PC-9 (cell line): ENCODE results near the gene GP1BB. TPM values are rescaled to one million over a fixed set of nuclear protein-coding genes. Genes with fewer than 3 reads are reported as not detected.
A peak's percentile ranks its signal among the peaks of the same experiment; 100 is the strongest.

Experiments used
- Bru-seq: library from RNA; stranded (reverse); fragments of 400-500 nt; gene quantifications from one replicate; lab custom pipeline; 2021; lab: Mats Ljungman, UMichigan
- BruChase-seq, 2 experiments: library from RNA; stranded (reverse); fragments of 400-500 nt; gene quantifications; one replicate each; lab custom pipeline; 2021; lab: Mats Ljungman, UMichigan
- BruUV-seq: library from RNA; stranded (reverse); fragments of 400-500 nt; replicated peaks from 2 replicates; lab custom pipeline; 2021; lab: Mats Ljungman, UMichigan
- CTCF ChIA-PET: fragments of 300-600 bp; sonication (Branson Sonifier 250); formaldehyde crosslinking; loops from one replicate; lab custom pipeline; 2022; ENCODE audit warnings: antibody characterized with exemption; lab: Charles Lee
- POLR2A ChIA-PET: fragments of 300-600 bp; sonication (Branson Sonifier 250); formaldehyde crosslinking; loops from one replicate; lab custom pipeline; 2022; ENCODE audit warnings: antibody characterized with exemption; ENCODE audit not compliant: unreplicated experiment; lab: Charles Lee
- DNase-seq, 2 experiments: peaks; one replicate each; pipeline versions ENCODE4 v3.0.0 to v3.0.0-alpha.2; 2015 to 2022; ENCODE audit warnings: mixed read lengths in 1 of 2
- H2AFZ ChIP-seq: fragments of 200-600 bp; sonication (generic); 2 replicates; pipeline ENCODE4 v1.8.1; 2017; ENCODE audit warnings: antibody characterized with exemption
- H3F3A ChIP-seq: fragments of 200-600 bp; sonication (generic); 2 replicates; pipeline ENCODE4 v1.8.1; 2017; ENCODE audit warnings: antibody characterized with exemption, mild to moderate bottlenecking, low read depth; ENCODE audit not compliant: insufficient read depth
- H3K27ac ChIP-seq: fragments of 200-600 bp; sonication (generic); 2 replicates; pipeline ENCODE4 v1.6.1; 2016; ENCODE audit warnings: mixed run types
- H3K27me3 ChIP-seq: fragments of 200-600 bp; sonication (generic); 2 replicates; pipeline ENCODE4 v1.6.1; 2016; ENCODE audit warnings: low read depth, mixed run types; ENCODE audit not compliant: insufficient read depth
- H3K36me3 ChIP-seq: fragments of 200-600 bp; sonication (generic); 2 replicates; pipeline ENCODE4 v1.6.1; 2016; ENCODE audit warnings: low read depth, mixed run types
- H3K4me1 ChIP-seq: fragments of 200-600 bp; sonication (generic); replicated peaks from 2 replicates; pipeline ENCODE4 v1.6.1; 2016; ENCODE audit warnings: mixed run types; ENCODE audit not compliant: insufficient read depth
- H3K4me2 ChIP-seq: fragments of 200-600 bp; sonication (generic); 2 replicates; pipeline ENCODE4 v1.6.1; 2017; ENCODE audit warnings: mixed run types
- H3K4me3 ChIP-seq: fragments of 200-600 bp; sonication (generic); 2 replicates; pipeline ENCODE4 v1.6.1; 2016; ENCODE audit warnings: mixed run types
- H3K79me2 ChIP-seq: fragments of 200-600 bp; sonication (generic); 2 replicates; pipeline ENCODE4 v1.6.1; 2017; ENCODE audit warnings: low read depth, mixed run types
- H3K9me2 ChIP-seq: fragments of 200-600 bp; sonication (generic); 2 replicates; pipeline ENCODE4 v1.8.1; 2017; ENCODE audit warnings: mild to moderate bottlenecking; ENCODE audit not compliant: insufficient read depth
- H3K9me3 ChIP-seq: fragments of 200-600 bp; sonication (generic); 2 replicates; pipeline ENCODE4 v1.8.1; 2016; ENCODE audit warnings: low read depth; ENCODE audit not compliant: insufficient read depth
- H4K20me1 ChIP-seq: fragments of 200-600 bp; sonication (generic); 2 replicates; pipeline ENCODE4 v1.8.1; 2017; ENCODE audit not compliant: insufficient read depth
- CTCF ChIP-seq: fragments of 200-600 bp; sonication (generic); conservative IDR thresholded peaks from 2 replicates; pipeline ENCODE4 v1.6.1; 2017; ENCODE audit warnings: mixed run types, antibody characterized with exemption, mild to moderate bottlenecking, moderate library complexity
- EZH2 ChIP-seq: fragments of 200-600 bp; sonication (generic); IDR thresholded peaks from 2 replicates; pipeline ENCODE4 v1.8.0; 2017; ENCODE audit warnings: antibody characterized with exemption, low read depth
- intact Hi-C: fragments of 100-400 bp; cut with micrococcal nuclease; formaldehyde crosslinking; loops from one replicate; pipeline ENCODE4 v1.10.0; 2022; ENCODE audit not compliant: unreplicated experiment
- long read RNA-seq: library from polyadenylated mRNA; stranded (forward); transcript quantifications from one replicate; pipeline ENCODE4 v2.0.0, GENCODE V29; 2022
- total RNA-seq: library from RNA; stranded (reverse); gene quantifications from 2 replicates; pipeline ENCODE4 v1.2.3, GENCODE V29; 2021

The GP1BB gene
- total RNA-seq (0.35 and 2.0 TPM in 2 replicates), Bru-seq, nascent RNA (percentile 33 among the genes with signal in this experiment), BruChase-seq, experiment 1, labeled RNA remaining after a 2-hour chase (percentile 39 among the genes with signal in this experiment), BruChase-seq, experiment 2, labeled RNA remaining after a 6-hour chase (percentile 43 among the genes with signal in this experiment)
- long read RNA-seq, partial matches to known transcripts = 1 of 2 reads
- long read RNA-seq, other reads (novel, unspliced or antisense) = 0 of 2 reads

- Histone ChIP-seq H3K4me2 (peak within 1 kb of the TSS; percentile 51), H3F3A (no peaks in the 10 kb centered on the region), H3K27me3 (0 out of 2 replicates have a peak, but pooled peaks cover 3% of the 10 kb centered on the region), H3K9me2 (no peaks in the 10 kb centered on the region), H3K79me2 (no peaks in the 10 kb centered on the region), H4K20me1 (no peaks in the 10 kb centered on the region), H2AFZ (no peak within 1 kb of the TSS), H3K9me3 (no peaks in the 10 kb centered on the region), H3K27ac (no peak within 1 kb of the TSS), H3K4me3 (peak within 1 kb of the TSS; percentile 3; the same call in 1 of the 2 replicates), H3K4me1 (no peaks in the 10 kb centered on the region), H3K36me3 (no peaks in the 10 kb centered on the region)
- DNase-seq = peak in 1 of 2 experiments; percentile 30
- no TSS peak for BruUV-seq
- ChIA-PET POLR2A (no interaction called here), CTCF (no interaction called here)
- intact Hi-C loops = no loop called here
- TF ChIP-seq EZH2 (no peak), CTCF (no peak; the same call in 1 of the 2 replicates)
Observed at GRCh38 chr22:19723232-19723982, at the start of gene GP1BB. Gene GP1BB (plus strand): TSS chr22:19723539. CDS start chr22:19723570, 31 bp downstream.

- Histone ChIP-seq H2AFZ (no peak overlapping the region), H3F3A (no peaks in the 10 kb centered on the region), H3K4me3 (no peak overlapping the region), H4K20me1 (no peaks in the 10 kb centered on the region), H3K9me3 (no peaks in the 10 kb centered on the region), H3K36me3 (no peaks in the 10 kb centered on the region), H3K4me2 (no peak overlapping the region), H3K27me3 (no peaks in the 10 kb centered on the region), H3K79me2 (no peaks in the 10 kb centered on the region), H3K9me2 (no peaks in the 10 kb centered on the region), H3K27ac (no peak overlapping the region), H3K4me1 (no peaks in the 10 kb centered on the region)
- ChIA-PET CTCF (interaction anchor here (0.6 kb wide), 1 partner anchor 253 kb away, joined by 6 read pairs; no protein-coding TSS in a partner anchor), POLR2A (no interaction called here)
- no TSS peak for BruUV-seq
- intact Hi-C loops = no loop called here
- DNase-seq = no peak
- TF ChIP-seq CTCF (no peak), EZH2 (no peak)
Observed at GRCh38 chr22:19673660-19674059, 49.7 kb upstream of the GP1BB start.

GRCh38 chr22:19674129-19674928 is 49.0 kb upstream of the GP1BB start:
- ChIA-PET CTCF (no interaction called here), POLR2A (no interaction called here)
- Histone ChIP-seq H3K36me3 (no peaks in the 10 kb centered on the region), H3K9me2 (no peaks in the 10 kb centered on the region), H3K27ac (no peak overlapping the region), H4K20me1 (no peaks in the 10 kb centered on the region), H3K27me3 (no peaks in the 10 kb centered on the region), H3K9me3 (no peaks in the 10 kb centered on the region), H3K4me1 (no peaks in the 10 kb centered on the region), H2AFZ (no peak overlapping the region), H3F3A (no peaks in the 10 kb centered on the region), H3K4me2 (no peak overlapping the region), H3K79me2 (no peaks in the 10 kb centered on the region), H3K4me3 (no peak overlapping the region)
- no TSS peak for BruUV-seq
- TF ChIP-seq EZH2 (no peak), CTCF (no peak)
- intact Hi-C loops = no loop called here
- DNase-seq = no peak
